Liver (tissue), 3 donors: Measurements from ENCODE around the gene PARD3.

ENCODE experiments used
- ATF3 ChIP-seq: IDR thresholded peaks from 2 replicates; pipeline ENCODE4 v1.6.1; 2016; ENCODE audit warnings: antibody characterized with exemption
- CTCF ChIP-seq: fragments of 150-350 bp; IDR thresholded peaks from 2 replicates; pipeline ENCODE4 v1.5.1; 2017; ENCODE audit warnings: improper control_type of control experiment, low read depth, low read length; ENCODE audit not compliant: missing input control
- EGR1 ChIP-seq, 2 donors: IDR thresholded peaks; 2 replicates each; pipeline ENCODE4 v1.6.1; 2016 to 2018; ENCODE audit warnings: antibody characterized with exemption in 2 of 2, low read depth in 2 of 2
- FOXA1 ChIP-seq: IDR thresholded peaks from 2 replicates; pipeline ENCODE4 v1.6.1; 2016; ENCODE audit warnings: antibody characterized with exemption
- FOXA2 ChIP-seq: IDR thresholded peaks from 2 replicates; pipeline ENCODE4 v1.6.1; 2016; ENCODE audit warnings: antibody characterized with exemption
- HNF4A ChIP-seq, 2 donors: conservative IDR thresholded peaks; 2 replicates each; pipeline ENCODE4 v1.6.1; 2016; ENCODE audit warnings: antibody characterized with exemption in 2 of 2, mild to moderate bottlenecking in 2 of 2
- JUND ChIP-seq, 2 donors: IDR thresholded peaks; 2 replicates each; pipeline ENCODE4 v1.6.1; 2016; ENCODE audit warnings: antibody characterized with exemption in 2 of 2
- RAD21 ChIP-seq, 2 donors: IDR thresholded peaks; 2 replicates each; pipeline ENCODE4 v1.6.1; 2016; ENCODE audit warnings: antibody characterized with exemption in 2 of 2, mild to moderate bottlenecking in 2 of 2
- SP1 ChIP-seq: IDR thresholded peaks from 2 replicates; pipeline ENCODE4 v1.6.1; 2018; ENCODE audit warnings: antibody characterized with exemption, mild to moderate bottlenecking
- TAF1 ChIP-seq: conservative IDR thresholded peaks from 2 replicates; pipeline ENCODE4 v1.6.1; 2016; ENCODE audit warnings: antibody characterized with exemption, mild to moderate bottlenecking
- YY1 ChIP-seq: IDR thresholded peaks from 2 replicates; pipeline ENCODE4 v1.6.1; 2016; ENCODE audit warnings: antibody characterized with exemption, mild to moderate bottlenecking
- TF ChIP-seq, protein P1 (sequence below): IDR thresholded peaks from 2 replicates; pipeline ENCODE4 v1.6.1; 2016; ENCODE audit warnings: antibody characterized with exemption
- TF ChIP-seq, protein P2 (sequence below): IDR thresholded peaks from 2 replicates; pipeline ENCODE4 v1.6.1; 2016; ENCODE audit warnings: antibody characterized with exemption, mild to moderate bottlenecking
- donor health status: healthy.
- donor health status: healthy.

- TF ChIP-seq CTCF (no peak), FOXA1 (no peak), HNF4A (conservative IDR thresholded peaks at IDR 0.05) (no peak), EGR1 (IDR thresholded peaks at IDR 0.05; ENCODE audit: low read depth in 2 of 2) (no peak), SP1 (no peak), JUND (IDR thresholded peaks at IDR 0.05) (no peak), RAD21 (IDR thresholded peaks at IDR 0.05) (no peak), YY1 (no peak), ATF3 (no peak), FOXA2 (no peak), TAF1 (no peak)
- TF ChIP-seq, protein P1, sequence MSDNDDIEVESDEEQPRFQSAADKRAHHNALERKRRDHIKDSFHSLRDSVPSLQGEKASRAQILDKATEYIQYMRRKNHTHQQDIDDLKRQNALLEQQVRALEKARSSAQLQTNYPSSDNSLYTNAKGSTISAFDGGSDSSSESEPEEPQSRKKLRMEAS: no peak
- TF ChIP-seq, protein P2, sequence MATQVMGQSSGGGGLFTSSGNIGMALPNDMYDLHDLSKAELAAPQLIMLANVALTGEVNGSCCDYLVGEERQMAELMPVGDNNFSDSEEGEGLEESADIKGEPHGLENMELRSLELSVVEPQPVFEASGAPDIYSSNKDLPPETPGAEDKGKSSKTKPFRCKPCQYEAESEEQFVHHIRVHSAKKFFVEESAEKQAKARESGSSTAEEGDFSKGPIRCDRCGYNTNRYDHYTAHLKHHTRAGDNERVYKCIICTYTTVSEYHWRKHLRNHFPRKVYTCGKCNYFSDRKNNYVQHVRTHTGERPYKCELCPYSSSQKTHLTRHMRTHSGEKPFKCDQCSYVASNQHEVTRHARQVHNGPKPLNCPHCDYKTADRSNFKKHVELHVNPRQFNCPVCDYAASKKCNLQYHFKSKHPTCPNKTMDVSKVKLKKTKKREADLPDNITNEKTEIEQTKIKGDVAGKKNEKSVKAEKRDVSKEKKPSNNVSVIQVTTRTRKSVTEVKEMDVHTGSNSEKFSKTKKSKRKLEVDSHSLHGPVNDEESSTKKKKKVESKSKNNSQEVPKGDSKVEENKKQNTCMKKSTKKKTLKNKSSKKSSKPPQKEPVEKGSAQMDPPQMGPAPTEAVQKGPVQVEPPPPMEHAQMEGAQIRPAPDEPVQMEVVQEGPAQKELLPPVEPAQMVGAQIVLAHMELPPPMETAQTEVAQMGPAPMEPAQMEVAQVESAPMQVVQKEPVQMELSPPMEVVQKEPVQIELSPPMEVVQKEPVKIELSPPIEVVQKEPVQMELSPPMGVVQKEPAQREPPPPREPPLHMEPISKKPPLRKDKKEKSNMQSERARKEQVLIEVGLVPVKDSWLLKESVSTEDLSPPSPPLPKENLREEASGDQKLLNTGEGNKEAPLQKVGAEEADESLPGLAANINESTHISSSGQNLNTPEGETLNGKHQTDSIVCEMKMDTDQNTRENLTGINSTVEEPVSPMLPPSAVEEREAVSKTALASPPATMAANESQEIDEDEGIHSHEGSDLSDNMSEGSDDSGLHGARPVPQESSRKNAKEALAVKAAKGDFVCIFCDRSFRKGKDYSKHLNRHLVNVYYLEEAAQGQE: no peak
Measured at GRCh38 chr10:34802692-34803091, 12.4 kb downstream of the PARD3 start.
